HepG2 (cell line): ENCODE data around the gene APRT. TPM values are rescaled to one million over a fixed set of nuclear protein-coding genes. Genes with fewer than 3 reads are reported as not detected.
A peak's percentile ranks its signal among the peaks of the same experiment; 100 is the strongest.

Source experiments
- KLF9 ChIP-seq: IDR thresholded peaks from 2 replicates; pipeline ENCODE4 v1.6.1; 2016; ENCODE audit warnings: low read depth
- MIXL1 ChIP-seq: IDR thresholded peaks from 2 replicates; pipeline ENCODE4 v1.6.1; 2016
- SIX4 ChIP-seq: sonication (generic); formaldehyde crosslinking; IDR thresholded peaks from 2 replicates; pipeline ENCODE4 v1.4.0; 2020; ENCODE audit warnings: missing genetic modification reagents
- SPEN ChIP-seq: sonication (generic); formaldehyde crosslinking; IDR thresholded peaks from 2 replicates; pipeline ENCODE4 v1.5.1; 2020; ENCODE audit warnings: low read depth, mild to moderate bottlenecking, missing genetic modification reagents
- ZBTB42 ChIP-seq: sonication (generic); formaldehyde crosslinking; IDR thresholded peaks from 2 replicates; pipeline ENCODE4 v1.5.0; 2020; ENCODE audit warnings: mild to moderate bottlenecking, missing genetic modification reagents
- polyA plus RNA-seq, 8 experiments: library from polyadenylated mRNA; depleted of rRNA in 3 of 8; stranded (reverse) in 7 of 8; unstranded in 1 of 8; fragments of >200 nt; fragmentation: Illumina TruSeq in 4 of 8; extraction: Trizol in 4 of 8; gene quantifications; 2 replicates each; pipeline versions ENCODE4 v1.2.1 to v1.2.3, GENCODE V29; 2011 to 2016; ENCODE audit warnings: low read depth in 4 of 8, missing spikeins in 1 of 8, mixed read lengths in 1 of 8; ENCODE audit not compliant: insufficient read depth in 1 of 8
- total RNA-seq, 5 experiments: library from RNA; depleted of rRNA; stranded (reverse); fragments of >200 nt; fragmentation: Illumina TruSeq; extraction: Trizol; gene quantifications; 2 replicates each; pipeline ENCODE4 v1.2.3, GENCODE V29; 2016; ENCODE audit warnings: low read depth in 1 of 5
- TF ChIP-seq, protein P1 (sequence below): sonication (generic); formaldehyde crosslinking; IDR thresholded peaks from 2 replicates; pipeline ENCODE4 v1.4.0; 2020; ENCODE audit warnings: missing genetic modification reagents
- TF ChIP-seq, protein P2 (sequence below): sonication (generic); formaldehyde crosslinking; IDR thresholded peaks from 2 replicates; pipeline ENCODE4 v1.9.0; 2022; ENCODE audit warnings: missing genetic modification reagents, mild to moderate bottlenecking, borderline replicate concordance
- TF ChIP-seq, protein P3 (sequence below), 2 experiments: sonication (generic) in 1 of 2; formaldehyde crosslinking in 1 of 2; IDR thresholded peaks; 2 replicates each; pipeline versions ENCODE4 v1.5.1 to v1.6.1; 2011 to 2020; ENCODE audit warnings: borderline replicate concordance in 1 of 2, low read depth in 1 of 2, low read length in 1 of 2, mild to moderate bottlenecking in 1 of 2, missing genetic modification reagents in 1 of 2, moderate library complexity in 1 of 2
- TF ChIP-seq, protein P4 (sequence below), 2 experiments: fragments of 450-650 bp in 1 of 2; sonication (generic) in 1 of 2; formaldehyde crosslinking in 1 of 2; IDR thresholded peaks; 2 replicates each; pipeline versions ENCODE4 v1.6.1 to v1.8.0; 2016 to 2022; ENCODE audit warnings: antibody characterized with exemption in 1 of 2, mild to moderate bottlenecking in 1 of 2, missing genetic modification reagents in 1 of 2
- TF ChIP-seq, protein P5 (sequence below): sonication (generic); formaldehyde crosslinking; IDR thresholded peaks from 2 replicates; pipeline ENCODE4 v1.5.1; 2020; ENCODE audit warnings: mild to moderate bottlenecking, missing genetic modification reagents, borderline replicate concordance

The APRT gene
- total and polyA plus RNA-seq, 2 of the 13 experiments (the other 11 are each of a cell fraction or from before 2014, with no cell fraction given), result 155 to 242 TPM

DNA sequence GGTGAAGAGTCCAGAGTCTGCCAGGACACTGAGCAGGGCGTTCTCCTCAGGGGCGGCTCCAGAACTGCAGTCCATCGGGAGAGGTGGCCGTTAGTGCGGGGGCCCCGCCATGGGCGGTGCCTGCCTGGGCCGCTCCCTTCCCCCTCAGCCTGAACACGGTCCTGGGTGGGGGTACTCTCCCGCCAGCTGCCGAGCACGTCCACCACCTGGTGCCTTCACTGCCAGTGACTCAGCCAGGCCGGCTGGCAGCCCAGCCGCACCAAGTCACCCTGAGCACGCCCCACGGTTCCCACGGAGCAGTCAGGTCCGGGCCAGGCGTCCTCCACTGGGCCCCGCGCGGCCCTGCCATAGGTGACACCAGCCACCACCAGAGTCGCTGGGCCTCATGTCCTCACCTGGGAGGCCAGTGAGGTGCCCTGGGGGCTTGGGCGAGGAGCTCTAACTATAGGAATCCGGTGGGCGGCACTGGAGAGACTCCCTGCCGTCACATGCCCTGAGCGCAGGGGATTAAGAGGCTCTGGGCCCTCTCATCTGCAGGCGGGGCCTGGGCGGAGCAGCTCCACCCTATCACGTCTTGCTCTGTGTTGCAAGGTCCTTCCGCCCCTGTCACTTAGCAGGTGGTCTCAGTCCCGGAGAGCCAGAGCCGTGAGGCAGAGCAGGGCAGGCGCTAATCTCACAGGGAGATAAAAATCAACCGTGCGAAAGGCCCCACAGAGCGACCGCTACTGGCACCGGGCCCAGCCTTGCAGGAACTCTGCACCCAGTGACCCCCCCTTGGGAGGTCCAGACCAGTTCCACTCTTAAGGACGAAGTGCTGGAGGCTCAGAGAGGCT lies 41.1 kb downstream of the APRT start (continued):
- TF ChIP-seq, protein P1, sequence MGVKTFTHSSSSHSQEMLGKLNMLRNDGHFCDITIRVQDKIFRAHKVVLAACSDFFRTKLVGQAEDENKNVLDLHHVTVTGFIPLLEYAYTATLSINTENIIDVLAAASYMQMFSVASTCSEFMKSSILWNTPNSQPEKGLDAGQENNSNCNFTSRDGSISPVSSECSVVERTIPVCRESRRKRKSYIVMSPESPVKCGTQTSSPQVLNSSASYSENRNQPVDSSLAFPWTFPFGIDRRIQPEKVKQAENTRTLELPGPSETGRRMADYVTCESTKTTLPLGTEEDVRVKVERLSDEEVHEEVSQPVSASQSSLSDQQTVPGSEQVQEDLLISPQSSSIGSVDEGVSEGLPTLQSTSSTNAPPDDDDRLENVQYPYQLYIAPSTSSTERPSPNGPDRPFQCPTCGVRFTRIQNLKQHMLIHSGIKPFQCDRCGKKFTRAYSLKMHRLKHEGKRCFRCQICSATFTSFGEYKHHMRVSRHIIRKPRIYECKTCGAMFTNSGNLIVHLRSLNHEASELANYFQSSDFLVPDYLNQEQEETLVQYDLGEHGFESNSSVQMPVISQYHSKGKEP (CRISPR knock-in tag), result no peak
- TF ChIP-seq, protein P2, sequence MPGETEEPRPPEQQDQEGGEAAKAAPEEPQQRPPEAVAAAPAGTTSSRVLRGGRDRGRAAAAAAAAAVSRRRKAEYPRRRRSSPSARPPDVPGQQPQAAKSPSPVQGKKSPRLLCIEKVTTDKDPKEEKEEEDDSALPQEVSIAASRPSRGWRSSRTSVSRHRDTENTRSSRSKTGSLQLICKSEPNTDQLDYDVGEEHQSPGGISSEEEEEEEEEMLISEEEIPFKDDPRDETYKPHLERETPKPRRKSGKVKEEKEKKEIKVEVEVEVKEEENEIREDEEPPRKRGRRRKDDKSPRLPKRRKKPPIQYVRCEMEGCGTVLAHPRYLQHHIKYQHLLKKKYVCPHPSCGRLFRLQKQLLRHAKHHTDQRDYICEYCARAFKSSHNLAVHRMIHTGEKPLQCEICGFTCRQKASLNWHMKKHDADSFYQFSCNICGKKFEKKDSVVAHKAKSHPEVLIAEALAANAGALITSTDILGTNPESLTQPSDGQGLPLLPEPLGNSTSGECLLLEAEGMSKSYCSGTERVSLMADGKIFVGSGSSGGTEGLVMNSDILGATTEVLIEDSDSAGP (CRISPR knock-in tag), result peak; percentile 61; the same call in 1 of the 2 replicates
- TF ChIP-seq SIX4 (CRISPR knock-in tag), result no peak
- TF ChIP-seq KLF9 (CRISPR knock-in tag), result no peak
- TF ChIP-seq, protein P3, sequence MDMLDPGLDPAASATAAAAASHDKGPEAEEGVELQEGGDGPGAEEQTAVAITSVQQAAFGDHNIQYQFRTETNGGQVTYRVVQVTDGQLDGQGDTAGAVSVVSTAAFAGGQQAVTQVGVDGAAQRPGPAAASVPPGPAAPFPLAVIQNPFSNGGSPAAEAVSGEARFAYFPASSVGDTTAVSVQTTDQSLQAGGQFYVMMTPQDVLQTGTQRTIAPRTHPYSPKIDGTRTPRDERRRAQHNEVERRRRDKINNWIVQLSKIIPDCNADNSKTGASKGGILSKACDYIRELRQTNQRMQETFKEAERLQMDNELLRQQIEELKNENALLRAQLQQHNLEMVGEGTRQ (IDR thresholded peaks at IDR 0.05; ENCODE audit: low read depth, low read length), result no peak
- TF ChIP-seq, protein P3 (CRISPR knock-in tag; IDR thresholded peaks at IDR 0.05; ENCODE audit: borderline replicate concordance), result 0 out of 2 replicates have a peak, but pooled peaks have one; percentile 23
- TF ChIP-seq, protein P4, sequence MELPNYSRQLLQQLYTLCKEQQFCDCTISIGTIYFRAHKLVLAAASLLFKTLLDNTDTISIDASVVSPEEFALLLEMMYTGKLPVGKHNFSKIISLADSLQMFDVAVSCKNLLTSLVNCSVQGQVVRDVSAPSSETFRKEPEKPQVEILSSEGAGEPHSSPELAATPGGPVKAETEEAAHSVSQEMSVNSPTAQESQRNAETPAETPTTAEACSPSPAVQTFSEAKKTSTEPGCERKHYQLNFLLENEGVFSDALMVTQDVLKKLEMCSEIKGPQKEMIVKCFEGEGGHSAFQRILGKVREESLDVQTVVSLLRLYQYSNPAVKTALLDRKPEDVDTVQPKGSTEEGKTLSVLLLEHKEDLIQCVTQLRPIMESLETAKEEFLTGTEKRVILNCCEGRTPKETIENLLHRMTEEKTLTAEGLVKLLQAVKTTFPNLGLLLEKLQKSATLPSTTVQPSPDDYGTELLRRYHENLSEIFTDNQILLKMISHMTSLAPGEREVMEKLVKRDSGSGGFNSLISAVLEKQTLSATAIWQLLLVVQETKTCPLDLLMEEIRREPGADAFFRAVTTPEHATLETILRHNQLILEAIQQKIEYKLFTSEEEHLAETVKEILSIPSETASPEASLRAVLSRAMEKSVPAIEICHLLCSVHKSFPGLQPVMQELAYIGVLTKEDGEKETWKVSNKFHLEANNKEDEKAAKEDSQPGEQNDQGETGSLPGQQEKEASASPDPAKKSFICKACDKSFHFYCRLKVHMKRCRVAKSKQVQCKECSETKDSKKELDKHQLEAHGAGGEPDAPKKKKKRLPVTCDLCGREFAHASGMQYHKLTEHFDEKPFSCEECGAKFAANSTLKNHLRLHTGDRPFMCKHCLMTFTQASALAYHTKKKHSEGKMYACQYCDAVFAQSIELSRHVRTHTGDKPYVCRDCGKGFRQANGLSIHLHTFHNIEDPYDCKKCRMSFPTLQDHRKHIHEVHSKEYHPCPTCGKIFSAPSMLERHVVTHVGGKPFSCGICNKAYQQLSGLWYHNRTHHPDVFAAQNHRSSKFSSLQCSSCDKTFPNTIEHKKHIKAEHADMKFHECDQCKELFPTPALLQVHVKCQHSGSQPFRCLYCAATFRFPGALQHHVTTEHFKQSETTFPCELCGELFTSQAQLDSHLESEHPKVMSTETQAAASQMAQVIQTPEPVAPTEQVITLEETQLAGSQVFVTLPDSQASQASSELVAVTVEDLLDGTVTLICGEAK (IDR thresholded peaks at IDR 0.05), result no peak
- TF ChIP-seq, protein P4 (CRISPR knock-in tag; IDR thresholded peaks at IDR 0.05), result 0 out of 2 replicates have a peak, but pooled peaks have one; percentile 66
- TF ChIP-seq SPEN (CRISPR knock-in tag), result no peak
- TF ChIP-seq, protein P5, sequence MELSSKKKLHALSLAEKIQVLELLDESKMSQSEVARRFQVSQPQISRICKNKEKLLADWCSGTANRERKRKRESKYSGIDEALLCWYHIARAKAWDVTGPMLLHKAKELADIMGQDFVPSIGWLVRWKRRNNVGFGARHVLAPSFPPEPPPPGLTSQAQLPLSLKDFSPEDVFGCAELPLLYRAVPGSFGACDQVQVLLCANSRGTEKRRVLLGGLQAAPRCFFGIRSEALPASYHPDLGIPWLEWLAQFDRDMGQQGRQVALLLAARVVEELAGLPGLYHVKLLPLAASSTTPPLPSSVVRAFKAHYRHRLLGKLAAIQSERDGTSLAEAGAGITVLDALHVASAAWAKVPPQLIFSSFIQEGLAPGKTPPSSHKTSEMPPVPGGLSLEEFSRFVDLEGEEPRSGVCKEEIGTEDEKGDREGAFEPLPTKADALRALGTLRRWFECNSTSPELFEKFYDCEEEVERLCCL (CRISPR knock-in tag), result no peak
- TF ChIP-seq MIXL1 (CRISPR knock-in tag), result no peak
- no peak for TF ChIP-seq ZBTB42
